ENCODE data around the gene RPAIN. TPM values are rescaled to one million over a fixed set of nuclear protein-coding genes. Genes with fewer than 3 reads are reported as not detected.
A peak's percentile ranks its signal among the peaks of the same experiment; 100 is the strongest.
"Not testable (repeated sequence)": the region's sequence is repeated elsewhere in the genome, so short reads cannot be mapped to it uniquely, and the experiment has no call there.

The RPAIN gene
- total RNA-seq, 1 donor from 2014 or later = 168 TPM

DNA sequence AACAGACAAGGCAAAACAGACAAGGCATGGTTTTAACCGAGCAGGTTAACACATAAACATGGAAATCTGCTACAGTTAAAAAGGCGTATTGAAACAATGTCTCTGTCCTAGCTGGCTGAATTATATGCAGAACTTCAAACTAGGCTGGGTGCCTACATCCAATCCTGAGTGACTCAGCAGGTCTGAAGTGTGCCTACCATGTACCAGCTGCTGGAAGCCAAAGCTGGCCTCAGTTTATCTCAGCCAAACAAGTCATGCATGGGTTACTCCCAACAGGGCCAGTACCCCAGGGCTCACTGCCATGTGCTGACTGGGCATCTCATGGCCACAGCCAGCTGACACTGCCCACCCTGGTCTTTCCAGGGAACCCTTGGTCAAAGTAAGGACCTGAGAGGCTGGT is 15.0 kb downstream of the RPAIN start:
- H3K27ac Mint-ChIP-seq (ENCODE audit: unreplicated experiment) = no peak overlapping the region
- peaks cover 25% of the 10 kb centered on the region for H3K4me1 Mint-ChIP-seq (ENCODE audit: low read depth, unreplicated experiment)
- TF ChIP-seq, protein P1, sequence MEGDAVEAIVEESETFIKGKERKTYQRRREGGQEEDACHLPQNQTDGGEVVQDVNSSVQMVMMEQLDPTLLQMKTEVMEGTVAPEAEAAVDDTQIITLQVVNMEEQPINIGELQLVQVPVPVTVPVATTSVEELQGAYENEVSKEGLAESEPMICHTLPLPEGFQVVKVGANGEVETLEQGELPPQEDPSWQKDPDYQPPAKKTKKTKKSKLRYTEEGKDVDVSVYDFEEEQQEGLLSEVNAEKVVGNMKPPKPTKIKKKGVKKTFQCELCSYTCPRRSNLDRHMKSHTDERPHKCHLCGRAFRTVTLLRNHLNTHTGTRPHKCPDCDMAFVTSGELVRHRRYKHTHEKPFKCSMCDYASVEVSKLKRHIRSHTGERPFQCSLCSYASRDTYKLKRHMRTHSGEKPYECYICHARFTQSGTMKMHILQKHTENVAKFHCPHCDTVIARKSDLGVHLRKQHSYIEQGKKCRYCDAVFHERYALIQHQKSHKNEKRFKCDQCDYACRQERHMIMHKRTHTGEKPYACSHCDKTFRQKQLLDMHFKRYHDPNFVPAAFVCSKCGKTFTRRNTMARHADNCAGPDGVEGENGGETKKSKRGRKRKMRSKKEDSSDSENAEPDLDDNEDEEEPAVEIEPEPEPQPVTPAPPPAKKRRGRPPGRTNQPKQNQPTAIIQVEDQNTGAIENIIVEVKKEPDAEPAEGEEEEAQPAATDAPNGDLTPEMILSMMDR (IDR thresholded peaks at IDR 0.05; ENCODE audit: partially characterized antibody, unreplicated experiment) = no peak
- H3K27me3 Mint-ChIP-seq (ENCODE audit: unreplicated experiment) = no peaks in the 10 kb centered on the region
- DNase-seq = no peak
- H3K9me3 Mint-ChIP-seq (ENCODE audit: unreplicated experiment) = peaks cover 4% of the 10 kb centered on the region
- H3K36me3 Mint-ChIP-seq (ENCODE audit: unreplicated experiment) = peaks cover 4% of the 10 kb centered on the region
- H3K4me3 Mint-ChIP-seq (ENCODE audit: unreplicated experiment) = no peak overlapping the region

DNA sequence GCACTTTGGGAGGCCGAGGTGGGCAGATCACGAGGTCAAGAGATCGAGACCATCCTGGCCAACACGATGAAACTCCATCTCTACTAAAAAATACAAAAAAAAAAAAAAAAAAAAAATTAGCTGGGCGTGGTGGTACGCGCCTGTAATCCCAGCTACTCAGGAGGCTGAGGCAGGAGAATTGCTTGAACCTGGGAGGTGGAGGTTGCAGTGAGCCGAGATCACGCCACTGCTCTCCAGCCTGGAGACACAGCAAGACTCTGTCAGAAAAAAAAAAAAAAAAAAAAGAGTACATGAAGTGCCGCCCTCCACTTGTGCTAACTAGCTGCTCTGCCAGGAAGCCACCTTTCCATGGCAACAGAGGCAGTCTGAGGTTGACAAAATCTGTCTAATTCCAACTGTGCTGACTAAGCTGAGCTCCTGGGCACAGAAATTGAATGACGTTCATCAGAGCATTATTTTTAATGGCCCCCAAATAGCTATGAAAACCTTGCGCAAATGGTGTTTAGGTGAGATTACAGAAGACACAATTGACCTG is 15.9 kb downstream of the RPAIN start:
- not testable (repeated sequence) for DNase-seq; H3K27me3 Mint-ChIP-seq (ENCODE audit: unreplicated experiment); H3K4me3 Mint-ChIP-seq (ENCODE audit: unreplicated experiment); H3K9me3 Mint-ChIP-seq (ENCODE audit: unreplicated experiment); H3K36me3 Mint-ChIP-seq (ENCODE audit: unreplicated experiment); H3K27ac Mint-ChIP-seq (ENCODE audit: unreplicated experiment)
- peaks cover 23% of the 10 kb centered on the region for H3K4me1 Mint-ChIP-seq (ENCODE audit: low read depth, unreplicated experiment)

DNA sequence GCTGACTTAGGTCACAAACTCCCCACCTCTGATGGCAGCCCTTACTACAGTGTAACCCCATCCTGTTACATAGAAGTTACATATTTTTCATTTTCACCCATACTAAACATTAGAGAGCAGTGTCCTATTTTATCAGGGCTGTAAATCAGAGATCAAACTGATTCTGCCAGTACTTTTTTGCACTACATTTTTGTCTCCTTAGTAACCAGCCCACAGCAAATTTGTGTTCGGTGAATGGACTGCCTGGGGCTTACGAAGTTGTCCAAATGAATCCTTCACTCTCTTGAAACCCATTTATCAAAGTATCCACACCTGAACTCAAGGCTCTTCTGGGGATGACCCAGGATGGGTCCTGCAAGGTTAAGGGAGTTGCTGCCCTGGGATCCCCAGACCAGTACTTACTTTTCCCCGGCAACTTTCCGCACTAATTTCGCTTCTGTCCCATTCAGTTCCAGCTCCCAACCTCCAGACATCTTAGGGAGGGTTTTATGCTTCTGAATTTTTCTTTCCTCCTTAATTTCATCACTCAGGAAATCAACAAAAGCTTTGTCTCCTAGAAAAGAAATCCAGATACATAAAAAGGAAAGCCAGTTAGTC is 17.8 kb downstream of the RPAIN start:
- H3K4me1 Mint-ChIP-seq (ENCODE audit: low read depth, unreplicated experiment) = peaks cover 17% of the 10 kb centered on the region
- no peaks in the 10 kb centered on the region for H3K36me3 Mint-ChIP-seq (ENCODE audit: unreplicated experiment)
- H3K9me3 Mint-ChIP-seq (ENCODE audit: unreplicated experiment) = peaks cover 4% of the 10 kb centered on the region
- DNase-seq = no peak
- peak overlapping the region; percentile 52 for H3K27ac Mint-ChIP-seq (ENCODE audit: unreplicated experiment)
- peak overlapping the region; percentile 90 for H3K4me3 Mint-ChIP-seq (ENCODE audit: unreplicated experiment)
- TF ChIP-seq, protein P1 (IDR thresholded peaks at IDR 0.05; ENCODE audit: partially characterized antibody, unreplicated experiment) = no peak
- no peaks in the 10 kb centered on the region for H3K27me3 Mint-ChIP-seq (ENCODE audit: unreplicated experiment)

DNA sequence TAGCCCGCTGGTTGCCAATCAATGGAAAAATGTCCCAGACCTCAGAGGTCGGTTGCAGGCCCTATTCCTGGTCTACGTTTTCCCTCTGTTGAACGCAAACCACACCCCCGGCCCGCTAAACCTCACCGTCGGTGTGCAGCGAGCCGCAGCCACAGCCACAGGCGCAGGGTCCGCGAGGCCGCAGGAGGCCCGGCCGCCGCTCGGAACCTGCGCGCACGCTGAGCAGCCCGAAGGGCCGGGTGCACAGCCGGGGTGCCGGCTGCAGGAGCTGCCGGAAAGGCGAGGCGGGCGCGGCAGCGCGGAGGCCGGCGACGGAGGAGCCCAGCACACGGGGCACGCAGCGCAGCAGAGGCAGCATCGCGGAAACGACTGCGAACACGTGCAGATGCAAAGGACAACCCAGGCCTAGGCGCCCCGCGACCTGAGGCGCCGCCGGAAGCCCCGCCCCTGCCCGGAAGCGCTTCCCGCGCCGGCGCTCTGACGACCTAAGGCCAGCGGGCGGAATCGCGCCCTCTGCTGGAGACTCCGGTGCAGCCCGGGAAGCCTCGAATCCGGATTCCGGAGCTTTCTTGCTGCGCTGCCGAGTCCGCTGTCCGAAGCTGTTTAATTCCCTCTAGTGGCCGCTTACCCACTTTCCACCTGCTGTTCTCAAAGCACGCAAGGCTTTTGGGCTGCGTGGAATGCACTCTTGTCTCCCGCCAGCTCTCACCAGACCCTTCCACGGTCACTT is 18.9 kb downstream of the RPAIN start, which contains the start of gene C1QBP:
TSS of gene C1QBP (minus strand) at position 440 of the 730 bp plus-strand sequence. CDS start at position 358, 82 bp downstream.
- Mint-ChIP-seq H3K27me3 (ENCODE audit: unreplicated experiment) (no peaks in the 10 kb centered on the region), H3K4me3 (ENCODE audit: unreplicated experiment) (peak within 1 kb of the TSS; percentile 90), H3K9me3 (ENCODE audit: unreplicated experiment) (peaks cover 4% of the 10 kb centered on the region), H3K27ac (ENCODE audit: unreplicated experiment) (peak within 1 kb of the TSS; percentile 59), H3K36me3 (ENCODE audit: unreplicated experiment) (no peaks in the 10 kb centered on the region), H3K4me1 (ENCODE audit: low read depth, unreplicated experiment) (peaks cover 15% of the 10 kb centered on the region)
- TF ChIP-seq, protein P1 (IDR thresholded peaks at IDR 0.05; ENCODE audit: partially characterized antibody, unreplicated experiment) = peak; percentile 99
- peak; percentile 95 for DNase-seq

DNA sequence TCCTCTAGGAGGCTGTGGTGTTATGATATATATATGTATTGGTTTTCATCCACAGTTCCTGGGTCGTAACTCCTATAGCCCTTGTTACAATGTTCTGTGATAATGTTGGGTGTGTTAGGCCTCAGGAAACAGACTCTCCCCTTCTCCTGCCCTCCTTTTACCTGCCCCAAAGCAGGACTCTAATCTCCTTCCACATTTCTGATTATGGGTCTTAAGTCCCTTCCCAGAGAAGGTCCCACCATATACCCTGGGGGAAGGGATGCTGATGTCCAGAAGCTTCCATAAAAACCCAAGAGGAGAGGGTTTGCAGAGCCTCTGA is 19.4 kb downstream of the RPAIN start:
- Mint-ChIP-seq H3K36me3 (ENCODE audit: unreplicated experiment) (no peaks in the 10 kb centered on the region), H3K27me3 (ENCODE audit: unreplicated experiment) (no peaks in the 10 kb centered on the region), H3K27ac (ENCODE audit: unreplicated experiment) (peak overlapping the region; percentile 59), H3K9me3 (ENCODE audit: unreplicated experiment) (peaks cover 4% of the 10 kb centered on the region), H3K4me3 (ENCODE audit: unreplicated experiment) (peak overlapping the region; percentile 79), H3K4me1 (ENCODE audit: low read depth, unreplicated experiment) (peaks cover 15% of the 10 kb centered on the region)
- TF ChIP-seq, protein P1 (IDR thresholded peaks at IDR 0.05; ENCODE audit: partially characterized antibody, unreplicated experiment) = no peak
- no peak for DNase-seq

Measured in glutamatergic neuron (in vitro differentiated cells).